AG09319 (cell line): Measurements from ENCODE around the gene TPPP2.

Source experiments
- DNase-seq: peaks from one replicate; pipeline ENCODE4 v3.0.0-alpha.2; 2010; ENCODE audit warnings: low read depth; ENCODE audit errors: extremely low read depth
- TF ChIP-seq, protein P1 (sequence below): IDR thresholded peaks from 2 replicates; pipeline ENCODE4 v1.5.1; 2011; ENCODE audit warnings: low read depth, mild to moderate bottlenecking, inconsistent platforms, low read length, moderate library complexity

TPPP2 gene

DNA sequence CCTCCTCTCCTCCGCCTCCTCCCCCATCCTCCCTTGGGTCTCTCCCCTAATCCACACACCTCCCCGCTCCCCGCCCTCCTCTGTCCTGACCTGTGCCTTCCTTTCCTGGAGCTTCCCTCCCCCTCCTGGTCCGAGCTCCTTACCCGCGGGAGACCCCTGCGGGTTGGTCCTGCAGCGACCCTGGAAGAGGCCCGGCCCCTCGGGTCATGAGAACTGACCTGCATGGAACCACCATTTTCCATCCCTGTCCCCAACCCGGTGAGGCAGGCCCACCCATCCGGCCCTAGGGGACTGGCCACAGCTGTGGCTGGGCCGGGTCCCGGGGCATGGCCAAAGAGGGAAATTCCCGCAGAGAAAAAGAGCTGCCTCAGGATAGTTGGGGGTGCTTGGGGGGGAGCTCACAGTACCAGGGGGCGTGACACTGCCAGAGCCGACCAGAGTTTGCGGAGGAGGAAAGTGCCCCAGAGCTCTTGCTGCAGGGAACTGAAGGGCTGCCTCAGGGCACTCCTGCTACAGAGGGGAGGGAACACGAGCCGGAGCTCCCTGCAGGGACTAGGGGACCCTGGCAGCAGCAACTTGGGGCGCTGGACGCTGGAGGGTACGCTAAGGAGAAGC is 40.7 kb downstream of the TPPP2 start:
- TF ChIP-seq, protein P1, sequence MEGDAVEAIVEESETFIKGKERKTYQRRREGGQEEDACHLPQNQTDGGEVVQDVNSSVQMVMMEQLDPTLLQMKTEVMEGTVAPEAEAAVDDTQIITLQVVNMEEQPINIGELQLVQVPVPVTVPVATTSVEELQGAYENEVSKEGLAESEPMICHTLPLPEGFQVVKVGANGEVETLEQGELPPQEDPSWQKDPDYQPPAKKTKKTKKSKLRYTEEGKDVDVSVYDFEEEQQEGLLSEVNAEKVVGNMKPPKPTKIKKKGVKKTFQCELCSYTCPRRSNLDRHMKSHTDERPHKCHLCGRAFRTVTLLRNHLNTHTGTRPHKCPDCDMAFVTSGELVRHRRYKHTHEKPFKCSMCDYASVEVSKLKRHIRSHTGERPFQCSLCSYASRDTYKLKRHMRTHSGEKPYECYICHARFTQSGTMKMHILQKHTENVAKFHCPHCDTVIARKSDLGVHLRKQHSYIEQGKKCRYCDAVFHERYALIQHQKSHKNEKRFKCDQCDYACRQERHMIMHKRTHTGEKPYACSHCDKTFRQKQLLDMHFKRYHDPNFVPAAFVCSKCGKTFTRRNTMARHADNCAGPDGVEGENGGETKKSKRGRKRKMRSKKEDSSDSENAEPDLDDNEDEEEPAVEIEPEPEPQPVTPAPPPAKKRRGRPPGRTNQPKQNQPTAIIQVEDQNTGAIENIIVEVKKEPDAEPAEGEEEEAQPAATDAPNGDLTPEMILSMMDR = no peak
- DNase-seq = no peak

DNA sequence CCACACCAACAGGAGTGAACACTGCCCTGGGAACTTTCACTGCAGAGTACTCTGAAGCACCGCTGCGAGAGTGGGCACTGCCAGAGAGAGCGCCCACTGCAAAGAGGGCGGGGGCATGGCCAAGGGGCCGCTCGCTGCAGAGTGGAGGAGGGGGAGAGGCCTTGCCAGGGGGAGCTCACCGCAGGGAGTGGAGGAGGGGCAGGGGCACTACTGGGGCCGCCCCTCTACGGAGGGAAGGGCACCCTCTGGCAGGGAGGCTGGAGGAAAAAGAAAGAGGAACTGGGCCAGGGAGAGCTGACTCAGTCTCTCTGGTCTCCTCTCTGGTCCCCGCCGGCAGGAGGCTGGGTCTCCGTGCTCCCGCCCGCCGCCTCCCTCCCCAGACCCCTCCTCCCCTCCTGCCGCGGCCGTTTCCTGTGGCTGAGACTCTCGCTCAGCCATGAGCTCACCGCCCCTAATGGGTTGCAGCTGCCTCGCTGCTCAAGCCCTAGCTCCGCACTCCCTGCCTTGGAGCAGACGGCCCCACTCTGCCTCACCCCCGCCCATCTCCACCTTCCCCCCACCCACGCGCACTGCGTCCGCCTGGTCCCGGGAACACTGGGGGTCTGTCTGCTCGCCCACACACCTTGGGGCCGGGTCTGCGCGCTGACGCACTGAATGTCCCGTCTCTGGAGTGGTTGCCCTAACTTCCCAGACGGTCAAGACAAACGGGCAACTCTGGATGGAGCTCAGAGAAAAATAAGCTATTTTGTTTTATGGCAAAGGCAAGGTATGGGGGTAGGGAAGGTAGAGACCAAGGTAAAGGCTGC is 41.4 kb downstream of the TPPP2 start:
- TF ChIP-seq, protein P1 = no peak
- peak; percentile 86 for DNase-seq

DNA sequence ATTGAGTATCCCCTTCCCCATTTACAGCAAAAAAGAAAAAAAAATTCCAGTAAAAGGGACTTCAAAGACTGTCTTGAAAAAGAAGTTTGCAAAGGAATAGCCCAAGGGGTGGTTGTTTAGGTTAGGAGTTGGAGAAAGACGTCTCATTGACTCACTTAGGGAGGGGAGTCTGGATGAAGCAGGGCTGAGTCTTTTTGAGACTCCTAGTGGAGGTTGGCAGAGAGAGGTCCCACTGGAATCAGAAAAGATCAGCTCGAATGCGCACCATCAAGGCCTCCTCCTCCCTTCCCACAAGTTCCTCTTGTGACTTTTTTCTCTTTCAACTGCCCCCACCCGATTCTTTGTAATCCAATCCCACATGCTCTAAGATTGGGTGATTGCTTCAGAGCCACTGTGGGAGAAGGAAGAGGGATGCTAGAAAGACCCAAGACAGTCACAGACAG is 42.0 kb downstream of the TPPP2 start:
- TF ChIP-seq, protein P1 = peak; percentile 18
- peak; percentile 64 for DNase-seq

DNA sequence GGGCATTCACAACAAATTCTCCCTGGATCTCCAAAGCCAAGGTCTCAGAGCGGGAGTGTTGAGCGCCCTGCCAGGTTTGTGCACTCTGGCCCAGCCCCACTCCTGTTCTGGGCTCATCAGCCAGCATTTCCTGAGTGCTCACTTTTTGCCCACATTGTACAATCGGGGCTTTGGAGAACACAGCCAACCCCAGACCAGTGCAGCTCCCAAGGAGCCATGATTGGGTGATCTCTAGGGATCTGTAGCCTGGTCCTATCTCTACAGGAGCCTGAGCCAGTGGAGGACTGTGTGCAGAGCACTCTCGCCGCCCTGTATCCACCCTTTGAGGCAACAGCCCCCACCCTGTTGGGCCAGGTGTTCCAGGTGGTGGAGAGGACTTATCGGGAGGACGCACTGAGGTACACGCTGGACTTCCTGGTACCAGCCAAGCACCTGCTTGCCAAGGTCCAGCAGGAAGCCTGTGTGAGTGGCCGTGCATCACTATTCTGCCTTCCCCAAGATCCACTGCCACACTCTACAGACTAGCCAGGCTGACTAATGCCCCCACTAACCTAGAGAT is 42.8 kb downstream of the TPPP2 start:
- TF ChIP-seq, protein P1 = no peak
- no peak for DNase-seq

DNA sequence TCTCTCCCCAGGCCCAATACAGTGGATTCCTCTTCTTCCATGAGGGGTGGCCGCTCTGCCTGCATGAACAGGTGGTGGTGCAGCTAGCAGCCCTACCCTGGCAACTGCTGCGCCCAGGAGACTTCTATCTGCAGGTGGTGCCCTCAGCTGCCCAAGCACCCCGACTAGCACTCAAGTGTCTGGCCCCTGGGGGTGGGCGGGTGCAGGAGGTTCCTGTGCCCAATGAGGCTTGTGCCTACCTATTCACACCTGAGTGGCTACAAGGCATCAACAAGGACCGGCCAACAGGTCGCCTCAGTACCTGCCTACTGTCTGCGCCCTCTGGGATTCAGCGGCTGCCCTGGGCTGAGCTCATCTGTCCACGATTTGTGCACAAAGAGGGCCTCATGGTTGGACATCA is 43.9 kb downstream of the TPPP2 start:
- TF ChIP-seq, protein P1 = no peak
- no peak for DNase-seq

DNA sequence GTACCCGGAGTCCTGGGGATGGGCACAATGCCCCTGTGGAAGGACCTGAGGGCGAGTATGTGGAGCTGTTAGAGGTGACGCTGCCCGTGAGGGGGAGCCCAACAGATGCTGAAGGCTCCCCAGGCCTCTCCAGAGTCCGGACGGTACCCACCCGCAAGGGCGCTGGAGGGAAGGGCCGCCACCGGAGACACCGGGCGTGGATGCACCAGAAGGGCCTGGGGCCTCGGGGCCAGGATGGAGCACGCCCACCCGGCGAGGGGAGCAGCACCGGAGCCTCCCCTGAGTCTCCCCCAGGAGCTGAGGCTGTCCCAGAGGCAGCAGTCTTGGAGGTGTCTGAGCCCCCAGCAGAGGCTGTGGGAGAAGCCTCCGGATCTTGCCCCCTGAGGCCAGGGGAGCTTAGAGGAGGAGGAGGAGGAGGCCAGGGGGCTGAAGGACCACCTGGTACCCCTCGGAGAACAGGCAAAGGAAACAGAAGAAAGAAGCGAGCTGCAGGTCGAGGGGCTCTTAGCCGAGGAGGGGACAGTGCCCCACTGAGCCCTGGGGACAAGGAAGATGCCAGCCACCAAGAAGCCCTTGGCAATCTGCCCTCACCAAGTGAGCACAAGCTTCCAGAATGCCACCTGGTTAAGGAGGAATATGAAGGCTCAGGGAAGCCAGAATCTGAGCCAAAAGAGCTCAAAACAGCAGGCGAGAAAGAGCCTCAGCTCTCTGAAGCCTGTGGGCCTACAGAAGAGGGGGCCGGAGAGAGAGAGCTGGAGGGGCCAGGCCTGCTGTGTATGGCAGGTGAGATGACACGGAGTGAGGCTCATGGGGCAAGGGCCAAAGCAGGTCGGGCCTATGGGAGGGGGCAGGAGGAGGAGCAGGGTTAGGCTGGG is 44.6 kb downstream of the TPPP2 start:
- no peak for DNase-seq
- TF ChIP-seq, protein P1 = no peak
